Stimulated activated CD4-positive, alpha-beta T cell treated with anti-CD3 and anti-CD28 coated beads, Interleukin-1b, Interleukin-23, amount 100 ng/mL, for 24 hours (primary cell): Measurements from ENCODE around the gene HK3.
"Not testable (repeated sequence)": the region's sequence is repeated elsewhere in the genome, so short reads cannot be mapped to it uniquely, and the experiment has no call there.

ENCODE experiments used
- DNase-seq, 4 experiments: peaks; one replicate each; pipeline ENCODE4 v3.0.0-alpha.2; 2020; ENCODE audit warnings: low read depth in 4 of 4, low spot score in 1 of 4

HK3 gene

DNA sequence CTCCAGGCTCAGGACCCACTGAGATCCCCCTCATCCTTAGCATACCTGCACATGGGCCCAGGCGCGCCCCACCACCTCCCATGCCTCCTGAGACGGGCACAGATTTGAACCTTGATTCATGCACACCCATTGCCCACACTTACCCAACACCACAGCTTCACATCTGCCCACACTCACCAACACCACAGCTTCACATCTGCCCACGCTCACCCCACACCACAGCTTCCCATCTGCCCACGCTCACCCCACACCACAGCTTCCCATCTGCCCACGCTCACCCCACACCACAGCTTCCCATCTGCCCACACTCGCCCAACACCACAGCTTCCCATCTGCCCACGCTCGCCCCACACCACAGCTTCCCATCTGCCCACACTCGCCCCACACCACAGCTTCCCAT, 28.5 kb downstream of the HK3 start:
- DNase-seq, result not testable (repeated sequence)

DNA sequence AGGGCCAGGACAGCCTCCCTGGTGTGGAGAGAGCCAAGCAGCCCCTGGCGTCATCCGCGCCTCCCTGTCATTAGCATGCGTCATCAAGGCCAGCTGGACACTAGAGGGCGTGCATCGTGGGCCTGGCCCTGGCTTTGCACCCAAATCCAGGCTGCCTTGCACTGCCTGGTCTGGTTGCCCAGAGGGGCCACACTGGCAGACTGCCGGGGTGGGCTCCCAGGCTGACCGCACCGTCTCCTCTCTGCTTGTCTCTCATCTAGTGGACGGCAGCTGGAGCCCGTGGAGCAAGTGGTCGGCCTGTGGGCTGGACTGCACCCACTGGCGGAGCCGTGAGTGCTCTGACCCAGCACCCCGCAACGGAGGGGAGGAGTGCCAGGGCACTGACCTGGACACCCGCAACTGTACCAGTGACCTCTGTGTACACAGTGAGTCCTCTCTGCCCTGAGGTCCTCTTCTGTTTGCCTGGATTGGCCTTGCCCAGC, 29.0 kb downstream of the HK3 start:
- no peak for DNase-seq

DNA sequence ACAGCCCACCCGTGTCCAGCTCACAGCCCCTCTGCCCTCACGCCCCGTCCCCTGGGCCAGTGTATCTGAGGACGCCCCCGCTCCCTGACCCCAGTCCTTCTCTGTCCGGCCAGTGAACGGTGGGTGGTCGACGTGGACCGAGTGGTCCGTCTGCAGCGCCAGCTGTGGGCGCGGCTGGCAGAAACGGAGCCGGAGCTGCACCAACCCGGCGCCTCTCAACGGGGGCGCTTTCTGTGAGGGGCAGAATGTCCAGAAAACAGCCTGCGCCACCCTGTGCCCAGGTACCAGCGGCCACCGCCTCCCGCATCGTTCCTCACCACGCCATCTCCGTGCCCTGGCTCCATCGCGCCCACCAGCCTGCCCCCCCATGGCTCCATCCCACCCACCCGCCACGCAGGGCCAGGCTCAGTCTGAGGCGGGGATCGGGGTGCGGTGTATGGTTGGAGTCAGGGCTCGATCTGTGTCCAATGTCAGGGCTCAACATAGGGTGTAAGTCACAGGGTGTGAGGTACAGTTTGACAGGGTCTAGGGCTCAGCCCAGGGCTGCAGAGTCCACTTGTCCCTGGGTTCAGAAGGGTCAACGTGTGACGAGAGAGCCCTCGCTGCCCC, 29.5 kb downstream of the HK3 start:
- no peak for DNase-seq

DNA sequence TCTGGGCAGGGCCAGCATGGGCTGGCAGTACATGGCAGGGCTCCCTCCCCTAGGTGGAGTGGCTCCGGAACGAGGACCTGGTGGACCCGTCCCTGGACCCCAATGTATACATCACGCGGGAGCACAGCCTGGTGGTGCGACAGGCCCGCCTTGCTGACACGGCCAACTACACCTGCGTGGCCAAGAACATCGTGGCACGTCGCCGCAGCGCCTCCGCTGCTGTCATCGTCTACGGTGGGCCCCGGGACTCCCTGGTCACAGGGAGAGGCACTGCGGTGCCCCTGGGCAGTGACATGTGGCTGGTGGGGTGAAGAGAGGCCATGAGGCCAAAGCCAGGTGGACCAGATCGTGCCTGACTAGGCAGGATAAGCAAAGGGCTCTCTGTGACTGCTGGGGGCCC, 30.4 kb downstream of the HK3 start:
- DNase-seq, result no peak

DNA sequence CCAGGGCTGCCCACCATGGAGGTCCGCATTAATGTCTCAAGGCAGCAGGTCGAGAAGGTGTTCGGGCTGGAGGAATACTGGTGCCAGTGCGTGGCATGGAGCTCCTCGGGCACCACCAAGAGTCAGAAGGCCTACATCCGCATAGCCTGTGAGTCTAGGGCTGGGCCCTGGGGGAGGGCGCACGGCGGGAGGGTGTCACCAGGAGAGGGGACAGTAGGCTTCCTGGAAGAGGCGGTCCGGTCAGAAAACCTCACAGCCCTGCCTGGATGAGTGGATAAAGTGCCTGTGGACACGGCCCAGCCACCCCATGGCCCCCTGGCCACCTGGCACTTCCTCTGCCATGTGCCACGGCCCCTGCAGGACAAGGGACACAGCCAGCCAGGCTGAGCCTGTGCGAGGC, 31.0 kb downstream of the HK3 start:
- no peak for DNase-seq

DNA sequence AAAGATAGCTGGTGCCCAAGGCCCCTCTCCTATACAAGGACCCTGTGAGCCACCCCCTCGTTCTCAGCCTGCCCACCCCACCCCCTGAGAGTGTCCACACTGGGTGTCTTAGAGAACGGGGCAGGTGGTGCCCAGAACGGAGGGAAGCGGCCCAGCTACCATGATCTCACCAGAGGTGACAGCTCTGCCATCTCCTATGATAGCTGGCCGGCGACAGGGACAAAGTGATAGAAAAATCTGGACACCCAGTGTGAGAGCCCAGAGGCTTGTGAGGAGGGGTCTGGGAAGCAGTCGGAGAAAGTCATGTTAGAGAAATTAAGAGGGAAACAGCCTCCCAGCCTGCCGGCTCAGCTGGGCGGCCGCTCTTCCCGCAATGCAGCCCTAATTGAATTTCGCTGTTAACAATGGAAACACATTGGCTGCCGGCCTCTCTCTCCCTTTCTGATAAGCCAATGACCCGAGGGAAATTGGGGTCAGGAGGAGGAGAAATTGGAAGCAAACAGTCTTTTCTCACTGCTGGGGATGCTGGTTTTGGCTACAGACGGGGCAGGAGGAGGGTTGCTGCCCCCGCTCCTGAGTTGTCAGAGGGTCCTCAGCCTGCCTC, 32.3 kb downstream of the HK3 start:
- DNase-seq, result no peak

DNA sequence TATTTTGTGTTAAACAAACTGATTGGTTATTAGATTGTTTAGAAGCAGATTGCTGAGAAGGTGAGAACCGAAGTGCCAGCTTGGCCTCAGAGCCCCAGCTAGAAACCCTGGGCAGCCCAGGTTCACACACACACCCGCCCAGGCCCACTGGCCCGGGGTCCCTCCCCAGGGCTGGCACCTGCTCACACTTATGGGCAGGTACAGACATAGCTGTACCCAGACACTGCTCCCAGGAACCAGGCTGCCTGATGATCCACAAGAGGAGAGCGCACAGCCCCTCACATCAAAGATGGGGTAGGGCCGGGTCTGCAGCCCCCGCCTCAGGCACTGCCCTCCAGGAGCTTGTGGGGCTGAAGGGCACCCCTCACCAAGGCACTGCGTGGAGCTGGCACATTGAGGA, 33.2 kb downstream of the HK3 start:
- DNase-seq, result no peak

DNA sequence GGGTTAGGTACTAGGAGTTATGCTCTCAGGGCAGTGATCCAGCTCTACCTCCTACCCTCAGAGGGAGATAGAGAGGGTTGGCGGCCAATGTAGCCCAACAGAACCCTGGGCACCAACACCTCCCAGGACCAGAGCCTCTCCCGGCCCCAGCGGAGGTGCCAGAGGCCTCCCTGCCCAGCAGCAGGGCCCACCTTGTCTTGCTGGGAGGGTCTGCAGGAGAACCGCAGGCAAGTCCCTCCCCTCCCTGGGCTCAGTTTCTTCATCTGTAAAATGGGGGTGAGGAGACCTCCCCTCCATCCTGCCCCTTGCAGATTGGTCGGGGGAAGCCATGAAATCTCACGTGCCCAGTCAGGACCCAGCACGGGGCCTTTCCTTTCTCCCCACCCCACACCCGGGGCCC, 34.4 kb downstream of the HK3 start:
- DNase-seq, result no peak

DNA sequence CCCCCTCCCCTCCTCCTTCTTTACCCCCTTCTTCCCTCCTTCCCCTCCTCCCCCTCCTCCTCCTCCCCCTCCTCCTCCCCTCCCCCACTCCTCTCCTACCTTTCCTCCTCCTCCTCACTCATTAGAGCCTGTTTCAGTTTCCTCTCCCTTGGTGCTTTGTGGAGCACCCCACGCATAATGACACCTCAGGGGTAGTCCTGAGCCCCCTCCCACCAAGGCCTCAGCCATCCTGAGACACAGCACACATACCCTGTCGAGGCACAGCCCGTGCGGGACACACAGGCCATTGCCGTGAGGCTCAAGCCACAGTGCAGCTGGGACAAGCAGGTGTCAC, 35.4 kb downstream of the HK3 start:
- no peak for DNase-seq

DNA sequence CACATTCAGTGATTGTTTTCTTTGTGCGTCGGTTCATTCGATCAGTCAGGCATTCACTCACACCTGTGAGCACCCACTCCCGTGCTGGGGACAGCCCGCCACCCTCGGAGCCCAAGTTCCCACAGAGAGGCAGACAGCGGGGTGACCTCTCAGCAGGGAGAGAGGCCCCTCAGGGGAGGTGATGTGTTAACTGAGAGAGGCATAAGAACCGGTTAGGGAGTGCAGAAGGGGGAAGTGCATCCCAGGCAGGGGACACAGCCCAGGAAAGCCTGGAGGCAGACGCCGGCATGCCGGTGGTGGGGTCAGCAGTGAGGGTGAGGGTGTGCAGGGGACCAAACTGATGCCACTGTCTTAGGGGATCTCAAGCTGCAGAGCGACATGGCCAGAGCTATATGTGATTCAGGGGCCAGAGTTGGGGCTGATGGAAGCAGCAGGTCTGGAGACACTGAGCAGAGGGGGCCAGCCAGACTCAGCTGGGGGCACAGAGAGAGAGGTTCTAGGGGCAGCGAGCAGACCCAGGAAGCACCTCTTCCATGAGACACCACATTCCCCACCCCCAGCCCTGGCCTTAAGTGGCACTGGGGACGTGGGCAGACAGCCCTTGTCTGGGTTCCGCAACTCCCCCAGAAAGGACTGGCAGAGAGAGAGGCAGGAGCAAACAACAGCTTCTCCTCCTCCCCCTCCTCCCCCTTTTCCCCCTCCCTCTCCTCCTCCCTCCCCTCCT, 35.9 kb downstream of the HK3 start:
- no peak for DNase-seq

DNA sequence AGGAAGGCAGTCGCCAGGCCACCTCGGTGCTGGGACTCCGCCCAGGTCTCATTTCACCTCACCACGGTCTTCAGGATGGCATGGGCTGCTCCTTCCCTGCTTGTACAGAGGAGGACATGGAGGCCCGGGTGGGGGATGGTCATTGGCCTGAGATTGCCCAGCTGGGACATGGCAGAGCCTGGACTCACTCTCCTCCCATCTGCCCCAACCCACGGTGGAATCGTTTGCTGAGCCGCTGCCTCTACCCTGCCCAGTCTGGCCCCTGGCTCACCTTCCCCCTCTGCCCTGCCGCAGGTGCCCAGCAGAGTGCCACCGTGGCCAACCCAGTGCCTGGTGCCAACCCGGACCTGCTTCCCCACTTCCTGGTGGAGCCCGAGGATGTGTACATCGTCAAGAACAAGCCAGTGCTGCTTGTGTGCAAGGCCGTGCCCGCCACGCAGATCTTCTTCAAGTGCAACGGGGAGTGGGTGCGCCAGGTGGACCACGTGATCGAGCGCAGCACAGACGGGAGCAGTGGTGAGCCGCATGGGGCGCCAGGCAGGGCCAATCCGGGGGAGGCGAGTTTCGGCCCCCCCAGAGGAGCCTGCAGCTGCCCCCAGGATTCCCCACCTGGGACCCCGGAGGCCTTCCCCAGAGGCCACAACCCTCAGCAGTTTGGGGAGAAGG, 36.7 kb downstream of the HK3 start:
- no peak for DNase-seq

DNA sequence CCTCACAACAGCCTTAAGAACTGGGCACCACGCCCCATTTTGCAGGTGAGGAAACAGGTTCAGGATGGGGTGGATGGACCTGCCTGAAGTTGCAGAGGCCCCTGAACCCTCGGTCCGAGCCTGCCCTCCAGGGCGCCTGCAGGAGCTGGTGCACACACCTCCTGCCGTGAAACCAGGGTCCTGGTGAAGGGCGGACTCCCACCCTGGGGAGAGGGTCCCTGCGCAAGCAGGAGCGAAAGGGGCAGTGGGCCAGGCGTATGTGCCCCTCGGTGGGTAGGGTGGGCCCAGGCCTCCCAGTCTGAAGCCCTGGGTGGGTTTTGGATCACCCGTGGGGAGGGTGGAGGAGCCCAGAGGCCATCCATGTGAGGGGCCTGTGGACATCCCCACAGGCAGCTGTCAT, 37.9 kb downstream of the HK3 start:
- DNase-seq, result no peak

DNA sequence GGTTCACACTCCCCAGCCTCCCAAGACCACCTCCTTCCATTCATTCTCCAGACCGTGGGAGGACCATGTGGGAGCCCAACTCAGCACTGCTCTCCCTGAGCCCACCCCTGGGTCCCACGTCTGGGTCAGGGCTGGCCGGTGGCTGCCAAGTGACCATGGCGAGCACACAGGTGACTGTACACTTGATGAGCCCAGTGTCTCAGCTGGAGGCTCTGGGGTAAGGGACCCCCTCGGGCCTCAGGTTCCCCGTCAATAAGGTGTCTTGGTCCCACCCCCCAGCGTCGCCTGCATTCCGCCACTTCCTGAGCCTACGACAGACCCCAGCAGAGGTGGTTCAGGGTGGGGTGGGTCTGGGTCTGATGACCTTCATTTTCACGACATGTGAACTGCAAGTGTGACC, 38.8 kb downstream of the HK3 start:
- no peak for DNase-seq

DNA sequence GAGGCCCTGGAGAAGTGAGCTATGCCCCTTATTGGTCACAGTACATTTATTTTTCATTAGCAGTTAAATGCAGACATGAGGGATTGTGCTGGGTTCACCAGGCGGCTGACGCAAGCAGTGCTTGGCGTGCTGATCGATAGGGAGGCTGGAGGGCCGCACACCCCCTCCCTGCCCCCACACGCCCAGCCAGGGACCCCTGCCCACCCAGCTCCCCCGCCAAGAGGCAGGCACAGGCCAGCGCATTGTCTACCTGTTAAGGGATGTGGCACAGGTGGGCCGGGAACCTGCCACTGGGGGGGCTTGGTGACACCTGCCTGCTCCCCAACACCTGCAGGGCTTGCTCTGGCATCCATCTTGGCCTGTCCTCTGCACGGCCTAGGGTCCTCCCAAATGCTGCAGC, 39.2 kb downstream of the HK3 start:
- no peak for DNase-seq

DNA sequence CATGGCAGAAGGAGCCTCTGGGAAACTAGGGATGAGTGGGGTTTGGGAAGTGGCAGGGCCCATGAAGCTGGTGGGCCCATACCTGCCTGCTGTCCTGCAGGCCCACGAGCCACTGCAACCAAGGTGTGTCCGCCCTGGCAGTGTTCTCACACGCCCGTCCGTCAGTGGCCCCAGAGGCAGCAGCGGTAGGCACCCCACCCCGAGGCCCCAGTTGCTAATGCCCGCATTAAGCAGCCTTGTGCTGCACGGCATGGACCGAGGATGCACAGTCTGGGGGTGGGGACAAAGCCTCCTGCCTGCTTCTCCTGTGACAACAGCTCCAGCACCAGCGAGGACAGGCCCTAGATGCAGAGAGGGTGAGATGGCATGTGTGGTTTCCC, 41.3 kb downstream of the HK3 start:
- DNase-seq, result no peak

DNA sequence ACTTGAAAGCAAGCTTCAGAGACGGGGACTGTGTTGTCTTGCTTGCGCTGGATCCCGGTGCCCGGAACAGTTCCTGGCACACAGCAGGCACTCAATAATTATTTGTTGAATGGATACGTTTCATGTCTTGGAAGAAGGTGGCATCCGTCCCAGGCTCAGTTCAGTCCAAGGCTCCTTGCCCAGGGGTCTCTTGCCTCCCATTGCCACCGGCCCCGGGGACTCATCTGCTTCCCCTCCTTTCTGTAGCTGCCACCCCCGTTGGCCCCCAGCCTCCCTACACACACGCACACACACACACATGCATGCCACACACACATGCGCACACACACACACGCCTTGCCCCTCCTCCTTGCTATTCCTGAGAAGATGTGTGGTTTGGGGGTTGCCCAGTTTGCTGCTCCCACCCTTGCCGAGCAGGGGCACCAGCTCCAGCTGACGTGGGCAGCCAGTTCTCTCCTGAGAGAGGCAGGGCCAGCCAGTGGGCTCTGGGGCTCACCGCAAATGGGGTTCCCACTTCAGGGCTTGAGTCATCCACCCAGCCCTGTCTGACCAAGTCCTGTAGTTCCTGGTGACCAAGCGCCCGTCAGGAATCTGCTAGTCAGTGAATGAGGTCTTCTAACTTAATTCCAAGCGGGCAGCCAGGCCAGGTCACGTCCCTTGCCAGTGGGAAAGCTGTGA, 41.8 kb downstream of the HK3 start:
- DNase-seq, result no peak

DNA sequence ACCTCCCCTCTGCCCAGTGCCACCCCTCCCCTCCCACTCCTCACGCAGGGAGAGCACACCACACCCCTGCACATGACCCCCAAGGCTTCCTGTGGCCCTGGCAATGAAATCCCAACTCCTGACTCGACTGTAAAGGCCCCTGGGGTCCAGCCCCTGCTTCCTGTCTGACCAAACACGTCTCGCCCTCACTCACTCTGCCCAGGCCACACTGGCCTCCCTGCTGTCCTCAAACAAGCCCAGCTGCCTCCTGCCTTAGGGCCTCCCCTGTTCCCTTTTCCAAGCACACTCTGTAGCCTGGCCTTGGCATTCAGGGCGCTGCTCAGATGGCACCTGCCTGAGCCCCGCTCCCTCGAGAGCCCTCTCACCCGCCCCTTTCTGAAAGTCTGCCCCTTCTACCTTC, 42.4 kb downstream of the HK3 start:
- no peak for DNase-seq

DNA sequence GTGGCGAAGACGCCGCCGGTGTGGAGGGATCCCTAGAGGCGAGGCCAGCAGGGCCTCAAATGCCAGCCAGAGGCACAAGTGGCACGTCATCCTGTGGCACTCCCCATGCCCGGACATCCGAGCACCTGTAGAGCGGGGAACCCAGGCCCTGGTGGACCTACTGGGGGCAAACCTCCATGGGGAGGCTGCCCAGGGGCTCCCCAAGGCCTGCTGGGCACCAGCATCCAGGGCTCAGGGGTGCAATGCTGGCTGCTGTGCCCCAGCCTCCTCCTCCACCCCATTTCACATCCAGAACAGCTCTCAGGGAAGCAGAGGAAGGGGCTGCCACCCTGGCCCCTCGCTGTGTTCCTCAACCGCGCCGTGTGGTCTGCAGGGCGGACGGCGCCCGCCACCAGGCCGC, 43.5 kb downstream of the HK3 start:
- DNase-seq, result no peak

DNA sequence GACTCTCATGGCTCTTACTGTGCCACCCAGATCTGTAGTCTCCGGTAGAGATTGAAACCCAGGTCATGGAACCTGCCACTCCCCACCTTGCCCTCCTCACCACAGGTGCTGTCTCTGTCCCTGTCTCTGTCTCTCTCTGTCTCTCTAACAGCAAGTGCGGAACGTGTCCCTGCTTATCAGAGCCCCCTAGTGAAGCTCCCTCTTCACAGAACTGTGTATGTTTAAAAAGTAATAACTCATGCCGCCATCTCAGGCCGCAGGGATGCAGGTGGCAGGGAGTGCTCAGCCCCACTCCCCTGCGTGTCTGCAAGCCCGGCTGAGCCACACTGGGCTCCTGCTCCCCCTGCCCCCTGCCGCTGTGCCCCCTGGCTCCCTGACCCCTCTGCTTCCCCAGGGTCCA, 45.0 kb downstream of the HK3 start:
- no peak for DNase-seq

DNA sequence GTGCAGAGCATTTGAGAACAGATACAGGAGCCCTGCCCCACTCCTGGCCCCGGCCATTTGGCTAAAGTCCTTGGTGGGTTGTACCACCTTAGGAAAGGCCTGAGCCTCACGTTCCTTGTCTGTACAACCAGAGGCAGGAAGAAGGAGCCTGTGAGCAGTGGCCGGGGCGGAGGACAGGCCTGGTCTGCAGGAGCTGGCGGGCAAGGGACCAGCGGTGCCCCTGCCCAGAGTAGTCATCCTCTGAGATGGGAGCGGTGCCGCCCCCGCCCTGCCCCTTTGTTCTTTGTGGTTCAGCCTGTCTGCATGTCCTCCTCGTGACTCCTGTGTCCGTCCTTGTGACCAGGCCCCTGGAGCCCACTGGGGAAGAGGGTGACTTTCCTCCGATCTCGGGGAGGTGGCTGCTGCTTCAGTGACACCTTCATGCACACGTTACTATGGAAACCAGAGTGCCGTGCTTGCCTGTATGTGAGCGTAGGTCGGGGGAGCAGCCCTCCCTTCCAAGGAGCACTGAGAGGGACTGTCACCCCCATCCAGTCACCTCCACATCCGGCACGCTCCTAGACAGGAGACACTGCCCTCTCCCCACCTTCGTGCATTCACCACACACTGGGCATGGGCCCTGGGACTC, 45.9 kb downstream of the HK3 start:
- no peak for DNase-seq
